HG03108 (cell line): ENCODE results near the gene ADA.

Experiments
- ATAC-seq: cut with Tn5 transposase; IDR thresholded peaks from one replicate; pipeline ENCODE4 v1.9.1; 2021; ENCODE audit warnings: moderate library complexity; ENCODE audit not compliant: unreplicated experiment

ADA gene

GRCh38 chr20:44583157-44583556, 68.3 kb downstream of the ADA start:
- no peak for ATAC-seq

GRCh38 chr20:44582311-44583025, 69.0 kb downstream of the ADA start, which contains the start of gene PKIG:
Gene PKIG, plus strand, starts transcription at chr20:44582579. Its CDS starts 31,978 bp downstream, at chr20:44614557.
- ATAC-seq, result no peak

GRCh38 chr20:44581515-44581914, 70.0 kb downstream of the ADA start:
- no peak for ATAC-seq

GRCh38 chr20:44580581-44581268, 70.8 kb downstream of the ADA start:
- no peak for ATAC-seq

- ATAC-seq, result no peak
Observed at GRCh38 chr20:44579313-44580081, 72.0 kb downstream of the ADA start.

GRCh38 chr20:44576297-44576696, 75.2 kb downstream of the ADA start:
- no peak for ATAC-seq

GRCh38 chr20:44574372-44574771, 77.1 kb downstream of the ADA start:
- ATAC-seq, result no peak

GRCh38 chr20:44573501-44573869, 78.0 kb downstream of the ADA start:
- no peak for ATAC-seq

GRCh38 chr20:44572551-44573500, 78.7 kb downstream of the ADA start:
- ATAC-seq, result no peak

- no peak for ATAC-seq
Observed at GRCh38 chr20:44571362-44571988, 80.0 kb downstream of the ADA start.

- no peak for ATAC-seq
Observed at GRCh38 chr20:44570367-44570766, 81.1 kb downstream of the ADA start.
